GM12872 (cell line): ENCODE measurements around the gene MYO15A.

Experiments used
- CTCF ChIP-seq: IDR thresholded peaks from 3 replicates; pipeline ENCODE4 v1.5.1; 2011; ENCODE audit warnings: low read depth, mild to moderate bottlenecking, low read length, moderate library complexity; ENCODE audit not compliant: insufficient read depth

The MYO15A gene

GRCh38 chr17:18176176-18176575 is 67.6 kb downstream of the MYO15A start:
- TF ChIP-seq CTCF, result no peak

DNA sequence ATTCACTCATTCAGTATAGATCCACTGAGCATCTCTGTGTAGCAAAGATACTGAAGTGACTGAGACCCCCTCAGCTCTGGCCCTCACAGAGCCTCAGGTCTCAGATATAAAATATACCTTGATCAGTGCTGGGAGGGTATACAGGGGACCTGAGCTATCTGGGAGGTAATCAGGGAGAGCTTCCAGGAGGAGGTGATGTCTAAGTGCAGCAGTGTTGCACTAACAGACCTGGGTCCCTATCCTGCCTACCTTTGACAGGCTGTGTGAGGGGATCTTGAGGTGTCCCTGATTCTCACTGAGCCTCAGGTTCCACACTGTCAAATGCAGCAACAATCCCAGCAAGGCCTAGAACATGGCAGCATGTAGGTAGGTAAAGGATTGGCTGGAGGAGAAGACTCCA is 68.6 kb downstream of the MYO15A start:
- no peak for TF ChIP-seq CTCF

DNA sequence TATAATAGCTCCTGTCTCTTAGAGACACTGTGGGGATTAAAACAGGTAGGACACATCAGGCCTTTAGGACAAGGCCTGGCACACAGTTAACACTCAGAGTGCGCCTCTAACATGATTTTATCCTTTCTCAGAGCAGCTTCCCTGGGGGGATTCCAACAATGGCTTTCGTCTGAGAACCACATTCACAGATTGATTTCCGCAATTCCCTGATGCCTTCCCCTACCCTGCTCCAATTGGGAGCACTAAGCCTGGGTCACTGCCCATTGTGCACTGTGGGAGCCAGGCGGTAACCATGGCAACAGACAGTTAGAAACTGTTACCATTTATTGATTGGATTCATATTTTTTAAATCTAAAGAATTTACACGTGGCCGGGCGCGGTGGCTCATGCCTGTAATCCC is 69.2 kb downstream of the MYO15A start:
- no peak for TF ChIP-seq CTCF

DNA sequence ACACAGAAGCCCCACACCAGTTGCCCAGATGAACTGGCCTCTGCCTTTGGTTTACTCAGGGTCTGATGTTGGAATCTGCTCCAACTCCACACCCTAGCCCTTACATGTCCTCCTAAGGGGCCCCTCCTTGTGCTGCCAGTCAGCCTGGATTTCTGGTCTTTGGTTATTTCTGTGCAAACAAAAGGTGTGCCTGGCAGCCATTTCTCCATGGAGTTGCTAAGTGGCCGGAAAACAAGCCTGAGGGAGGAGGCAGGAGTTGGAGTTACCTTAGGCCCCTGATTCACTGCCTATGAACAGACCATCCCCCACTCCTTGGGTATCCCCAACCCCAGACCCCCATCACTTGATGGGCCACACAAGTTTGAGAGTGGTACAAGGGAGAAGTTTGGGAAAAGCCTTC is 70.6 kb downstream of the MYO15A start:
- TF ChIP-seq CTCF, result no peak

GRCh38 chr17:18179804-18180203 is 71.2 kb downstream of the MYO15A start:
- TF ChIP-seq CTCF, result no peak

- TF ChIP-seq CTCF, result no peak
These were observed 72.8 kb downstream of the MYO15A start for GRCh38 chr17:18181358-18181757.

DNA sequence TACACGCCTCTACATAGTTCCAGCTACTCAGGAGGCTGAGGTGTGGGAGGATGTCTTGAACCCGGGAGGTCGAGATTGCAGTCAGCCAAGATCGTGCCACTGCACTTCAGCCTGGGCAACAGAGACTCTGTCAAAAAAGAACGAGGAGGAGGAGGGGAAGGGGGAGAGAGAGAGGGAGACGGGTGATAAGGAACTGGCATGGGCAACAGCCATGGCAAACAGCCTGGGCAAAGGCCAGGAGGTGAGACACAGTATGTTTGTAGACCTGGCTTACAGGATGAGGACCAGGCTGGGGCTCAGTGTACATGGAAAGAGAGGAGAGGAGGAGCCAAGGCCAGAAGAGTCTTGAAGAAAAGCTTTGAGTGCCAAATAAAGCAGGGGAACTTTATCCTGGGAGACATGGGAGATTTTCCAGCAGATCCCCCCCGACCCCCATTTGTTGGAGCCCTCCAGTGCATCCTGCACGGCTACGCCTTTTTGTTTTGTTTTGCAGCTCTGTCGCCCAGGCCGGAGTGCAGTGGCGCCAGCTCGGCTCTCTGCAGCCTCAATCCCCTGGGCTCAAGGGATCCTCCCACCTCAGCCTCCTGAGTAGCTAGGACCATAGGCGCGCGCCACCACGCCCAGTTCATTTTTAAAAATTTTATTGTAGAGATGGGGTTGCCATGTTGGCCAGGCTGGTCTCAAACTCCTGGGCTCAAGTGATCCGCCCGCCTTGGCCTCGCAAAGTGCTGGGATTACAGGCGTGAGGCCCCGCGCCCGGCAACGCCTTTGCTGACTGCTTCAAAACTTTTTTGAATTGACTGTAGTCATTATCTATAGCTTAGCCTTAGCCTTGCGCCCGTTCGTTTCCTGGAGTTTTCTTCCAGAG is 73.8 kb downstream of the MYO15A start:
- no peak for TF ChIP-seq CTCF
